NCI-H187 (cell line): ENCODE results near the gene CPLANE1.

ENCODE experiments used
- DNase-seq, 2 experiments: peaks; one replicate each; lab custom pipeline; 2025; lab: John Stamatoyannopoulos, UW

The CPLANE1 gene

DNA sequence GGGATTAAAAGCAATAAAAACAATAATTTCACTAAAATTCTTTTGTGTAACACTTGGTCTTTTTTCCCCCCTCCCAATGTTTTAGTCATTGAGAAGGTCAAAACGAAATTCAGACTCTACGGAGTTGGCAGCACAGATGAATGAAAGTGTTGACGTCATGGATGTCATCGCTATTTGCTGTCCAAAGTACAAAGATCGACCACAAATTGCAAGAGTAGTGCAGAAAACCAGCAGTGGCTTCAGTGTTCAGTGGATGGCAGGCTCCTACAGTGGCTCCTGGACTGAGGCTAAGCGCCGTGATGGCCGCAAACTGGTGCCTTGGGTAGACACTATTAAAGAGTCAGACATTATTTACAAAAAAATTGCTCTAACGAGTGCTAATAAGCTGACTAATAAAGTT lies 184.7 kb downstream of the CPLANE1 start:
- DNase-seq, result no peak

DNA sequence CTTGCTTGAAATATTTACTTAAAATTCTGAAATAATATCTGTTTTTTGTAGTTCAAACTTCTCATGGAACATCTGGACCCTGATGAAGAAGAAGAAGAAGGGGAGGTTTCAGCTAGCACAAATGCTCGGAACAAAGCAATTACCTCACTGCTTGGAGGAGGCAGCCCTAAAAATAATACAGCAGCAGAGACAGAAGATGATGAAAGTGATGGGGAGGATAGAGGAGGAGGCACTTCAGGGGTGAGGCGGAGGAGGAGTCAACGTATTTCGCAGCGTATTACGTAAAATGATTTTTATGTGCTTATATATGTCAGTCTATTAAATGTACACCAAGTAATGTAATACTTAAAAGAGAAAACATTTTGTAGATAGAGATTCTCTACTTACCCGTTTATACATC lies 185.4 kb downstream of the CPLANE1 start:
- no peak for DNase-seq

DNA sequence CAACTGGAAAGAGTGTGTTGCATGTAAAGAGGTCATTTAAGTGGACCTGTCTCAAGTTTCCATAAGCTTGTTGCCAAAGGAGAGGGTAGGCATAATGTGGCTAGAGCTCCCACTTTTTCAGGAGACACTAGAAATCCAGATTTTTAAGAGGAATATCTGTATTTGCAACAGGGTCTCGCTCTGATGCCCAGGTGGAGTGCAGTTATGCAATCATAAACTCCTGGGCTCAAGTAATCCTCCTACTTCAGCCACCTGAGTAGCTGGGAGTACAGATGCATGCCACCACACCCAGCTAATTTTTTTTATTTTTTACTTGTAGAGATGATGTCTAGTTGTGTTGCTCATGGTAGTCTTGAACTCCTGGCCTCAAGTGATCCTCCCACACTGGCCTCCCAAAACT lies 189.1 kb downstream of the CPLANE1 start:
- DNase-seq, result no peak

- no peak for DNase-seq
Observed at GRCh38 chr5:37056762-37057161, 192.4 kb downstream of the CPLANE1 start.
